Retinal pigment epithelial cell (primary cell): ENCODE measurements around the gene ATP8A2.

ENCODE experiments used
- DNase-seq: peaks from one replicate; pipeline ENCODE4 v3.0.0-alpha.2; 2010; ENCODE audit warnings: low read depth
- H3K4me3 ChIP-seq: 2 replicates; pipeline ENCODE4 v1.5.1; 2011; ENCODE audit warnings: mild to moderate bottlenecking, low read length, control low read depth, moderate library complexity
- CTCF ChIP-seq: conservative IDR thresholded peaks from 2 replicates; pipeline ENCODE4 v1.5.1; 2011; ENCODE audit warnings: low read depth, low read length, control low read depth, inconsistent platforms

ATP8A2 gene

GRCh38 chr13:25869941-25870340 lies 498.2 kb downstream of the ATP8A2 start:
- no peak for TF ChIP-seq CTCF
- no peak for DNase-seq
- H3K4me3 ChIP-seq: no peak overlapping the region

DNA sequence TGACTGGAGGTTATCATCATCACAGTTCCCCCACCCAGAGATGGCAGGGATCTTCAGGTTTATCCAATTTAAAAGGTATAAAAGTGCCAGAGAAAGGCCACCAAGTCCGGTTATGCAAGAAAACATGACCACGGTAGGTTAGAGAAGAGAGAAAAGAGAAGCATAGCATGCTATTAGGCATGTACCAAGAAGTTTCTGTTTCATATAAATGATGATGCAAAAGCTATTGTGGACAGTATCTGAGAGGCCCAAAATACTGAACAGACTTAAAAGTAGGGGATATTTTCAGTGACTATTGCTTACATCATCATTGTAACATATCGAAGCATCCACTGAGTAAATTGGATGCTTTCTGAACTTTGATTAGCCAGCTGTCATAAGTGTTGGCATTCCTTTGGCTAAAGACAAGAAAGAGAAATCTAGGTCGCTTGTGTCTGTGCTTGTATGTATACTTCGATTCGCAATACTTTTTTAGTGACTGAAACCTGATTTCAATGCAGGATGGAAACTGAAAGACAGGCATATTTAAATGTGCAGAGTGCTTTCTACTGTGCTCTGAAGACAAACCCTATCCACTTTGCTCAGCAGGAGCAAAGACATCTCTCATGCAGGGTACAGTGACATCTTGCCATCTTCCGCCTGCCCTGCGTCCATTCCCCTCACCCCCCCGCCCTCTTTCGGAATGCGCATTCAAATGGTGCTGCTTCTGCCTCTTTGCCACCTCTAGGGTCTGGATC lies 499.8 kb downstream of the ATP8A2 start:
- no peak for TF ChIP-seq CTCF
- H3K4me3 ChIP-seq: no peak overlapping the region
- no peak for DNase-seq

DNA sequence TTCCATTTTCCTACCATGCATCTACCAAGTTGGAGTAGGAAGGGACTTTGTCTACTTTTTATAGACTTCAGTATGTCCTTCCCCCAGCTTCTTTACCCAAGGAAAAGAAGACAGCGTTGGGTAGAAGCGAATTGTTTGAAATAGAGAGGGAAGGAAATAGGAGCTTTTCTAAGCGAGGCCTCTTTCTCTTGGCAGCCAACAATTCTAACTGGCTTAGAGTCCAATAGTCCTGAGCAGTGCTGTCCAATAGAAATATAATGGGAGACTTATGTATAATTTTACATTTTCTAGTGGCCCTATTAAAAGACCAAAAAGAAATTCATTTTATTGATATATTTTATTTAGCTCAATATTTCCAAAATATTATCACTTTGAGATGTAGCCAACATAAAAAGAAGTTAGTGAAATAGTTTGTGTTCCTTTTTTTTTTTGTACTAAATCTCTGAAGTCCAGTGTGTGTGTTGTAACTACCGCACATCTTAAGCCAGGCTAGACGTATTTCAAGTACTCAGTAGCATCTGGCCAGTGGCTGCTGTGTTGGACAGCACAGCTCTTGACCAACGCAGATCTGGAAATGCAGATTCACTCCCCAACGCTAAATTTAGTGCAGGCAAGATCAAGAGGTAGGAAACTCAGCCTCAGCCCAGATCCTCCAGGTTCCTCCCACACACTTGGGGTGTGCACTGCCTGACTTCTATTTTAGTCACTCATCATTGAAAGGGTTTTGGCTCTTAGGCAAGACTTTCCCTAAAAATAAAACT lies 500.9 kb downstream of the ATP8A2 start:
- no peak for DNase-seq
- TF ChIP-seq CTCF: no peak

GRCh38 chr13:25873242-25873612 lies 501.5 kb downstream of the ATP8A2 start:
- no peak for TF ChIP-seq CTCF
- H3K4me3 ChIP-seq: no peak overlapping the region
- DNase-seq: no peak

More for the DNA sequence above, 500.9 kb downstream of the ATP8A2 start:
- no peak overlapping the region for H3K4me3 ChIP-seq

- H3K4me3 ChIP-seq: no peak overlapping the region
- DNase-seq: no peak
- TF ChIP-seq CTCF: no peak
Measured at GRCh38 chr13:25874064-25874737, 502.4 kb downstream of the ATP8A2 start.

GRCh38 chr13:25874907-25875306 lies 503.1 kb downstream of the ATP8A2 start:
- DNase-seq: no peak
- H3K4me3 ChIP-seq: no peak overlapping the region
- no peak for TF ChIP-seq CTCF
